ENCODE data around the gene HMG20B.
A peak's percentile ranks its signal among the peaks of the same experiment; 100 is the strongest.

The HMG20B gene

GRCh38 chr19:3612330-3612729 lies 39.6 kb downstream of the HMG20B start:
- no peak for DNase-seq
- in situ Hi-C loops (cut with HindIII; ENCODE audit: low pct_ligation_motif_present, low pct_unique_long_range_greater_than_20kb, low sequenced_read_pairs): no loop called here

GRCh38 chr19:3612901-3613741 lies 40.4 kb downstream of the HMG20B start:
- DNase-seq: no peak
- in situ Hi-C loops (cut with HindIII; ENCODE audit: low pct_ligation_motif_present, low pct_unique_long_range_greater_than_20kb, low sequenced_read_pairs): no loop called here

GRCh38 chr19:3613818-3614661 lies 41.3 kb downstream of the HMG20B start:
- in situ Hi-C loops (cut with HindIII; ENCODE audit: low pct_ligation_motif_present, low pct_unique_long_range_greater_than_20kb, low sequenced_read_pairs): no loop called here
- no peak for DNase-seq

- in situ Hi-C loops (cut with HindIII; ENCODE audit: low pct_ligation_motif_present, low pct_unique_long_range_greater_than_20kb, low sequenced_read_pairs): no loop called here
- DNase-seq: no peak
Measured at GRCh38 chr19:3614858-3615505, 42.2 kb downstream of the HMG20B start.

- in situ Hi-C loops (cut with HindIII; ENCODE audit: low pct_ligation_motif_present, low pct_unique_long_range_greater_than_20kb, low sequenced_read_pairs): no loop called here
- DNase-seq: no peak
Measured at GRCh38 chr19:3615524-3616135, 42.9 kb downstream of the HMG20B start.

GRCh38 chr19:3617463-3617862 lies 44.7 kb downstream of the HMG20B start:
- in situ Hi-C loops (cut with HindIII; ENCODE audit: low pct_ligation_motif_present, low pct_unique_long_range_greater_than_20kb, low sequenced_read_pairs): no loop called here
- DNase-seq: no peak

GRCh38 chr19:3618144-3618810 lies 45.5 kb downstream of the HMG20B start:
- peak; percentile 41 for DNase-seq
- in situ Hi-C loops (cut with HindIII; ENCODE audit: low pct_ligation_motif_present, low pct_unique_long_range_greater_than_20kb, low sequenced_read_pairs): no loop called here

- DNase-seq: no peak
- in situ Hi-C loops (cut with HindIII; ENCODE audit: low pct_ligation_motif_present, low pct_unique_long_range_greater_than_20kb, low sequenced_read_pairs): no loop called here
Measured at GRCh38 chr19:3618811-3619630, 46.3 kb downstream of the HMG20B start.

- in situ Hi-C loops (cut with HindIII; ENCODE audit: low pct_ligation_motif_present, low pct_unique_long_range_greater_than_20kb, low sequenced_read_pairs): no loop called here
- DNase-seq: no peak
Measured at GRCh38 chr19:3619631-3620012, 46.9 kb downstream of the HMG20B start.

- no peak for DNase-seq
- in situ Hi-C loops (cut with HindIII; ENCODE audit: low pct_ligation_motif_present, low pct_unique_long_range_greater_than_20kb, low sequenced_read_pairs): no loop called here
Measured at GRCh38 chr19:3620145-3620816, 47.5 kb downstream of the HMG20B start.

- no peak for DNase-seq
- in situ Hi-C loops (cut with HindIII; ENCODE audit: low pct_ligation_motif_present, low pct_unique_long_range_greater_than_20kb, low sequenced_read_pairs): no loop called here
Measured at GRCh38 chr19:3620817-3621547, 48.2 kb downstream of the HMG20B start.

GRCh38 chr19:3621689-3622088 lies 48.9 kb downstream of the HMG20B start:
- in situ Hi-C loops (cut with HindIII; ENCODE audit: low pct_ligation_motif_present, low pct_unique_long_range_greater_than_20kb, low sequenced_read_pairs): no loop called here
- no peak for DNase-seq

GRCh38 chr19:3622224-3622623 lies 49.5 kb downstream of the HMG20B start:
- no peak for DNase-seq
- in situ Hi-C loops (cut with HindIII; ENCODE audit: low pct_ligation_motif_present, low pct_unique_long_range_greater_than_20kb, low sequenced_read_pairs): no loop called here

GRCh38 chr19:3623716-3624115 lies 51.0 kb downstream of the HMG20B start:
- in situ Hi-C loops (cut with HindIII; ENCODE audit: low pct_ligation_motif_present, low pct_unique_long_range_greater_than_20kb, low sequenced_read_pairs): no loop called here
- no peak for DNase-seq

- no peak for DNase-seq
Measured at GRCh38 chr19:3625996-3626472, 53.3 kb downstream of the HMG20B start.

More at GRCh38 chr19:3625996-3626472, 53.3 kb downstream of the HMG20B start:
- in situ Hi-C loops (cut with HindIII; ENCODE audit: low pct_ligation_motif_present, low pct_unique_long_range_greater_than_20kb, low sequenced_read_pairs): no loop called here

Measured in ACHN (cell line).